Mammary epithelial cell (primary cell): Measurements from ENCODE around the gene PRR7.

Source experiments
- CTCF ChIP-seq, 2 donors: IDR thresholded peaks in 1 of 2; conservative IDR thresholded peaks in 1 of 2; 2 replicates each; pipeline ENCODE4 v1.5.1; 2011 to 2012; ENCODE audit warnings: inconsistent platforms in 2 of 2, low read length in 2 of 2, mild to moderate bottlenecking in 2 of 2, control low read depth in 1 of 2, low read depth in 1 of 2; ENCODE audit not compliant: insufficient read depth in 1 of 2; ENCODE audit errors: extremely low read depth in 1 of 2
- EZH2 ChIP-seq: IDR thresholded peaks from 2 replicates; pipeline ENCODE4 v1.6.1; 2012; ENCODE audit warnings: low read length, inconsistent platforms, borderline replicate concordance

- TF ChIP-seq CTCF (conservative IDR thresholded peaks at IDR 0.05 in 1 of 2, IDR thresholded peaks at IDR 0.05 in 1 of 2; ENCODE audit: extremely low read depth in 1 of 2, insufficient read depth in 1 of 2, low read depth in 1 of 2, low read length in 2 of 2) (no peak), EZH2 (no peak)
Observed at GRCh38 chr5:177487144-177487543, 40.5 kb downstream of the PRR7 start.
